Activated T-helper 17 cell treated with anti-CD3 and anti-CD28 coated beads, Interleukin-2, amount 50 U/mL, for 72 hours (primary cell): ENCODE data around the gene ACOXL. TPM values are rescaled to one million over a fixed set of nuclear protein-coding genes. Genes with fewer than 3 reads are reported as not detected.
"Not testable (repeated sequence)": the region's sequence is repeated elsewhere in the genome, so short reads cannot be mapped to it uniquely, and the experiment has no call there.

ENCODE experiments used
- ATAC-seq: fragments of 150-1000 bp; cut with Tn5 transposase; replicated peaks from 2 replicates; pipeline ENCODE4 v1.10.0; 2021; ENCODE audit warnings: mild to moderate bottlenecking, moderate library complexity
- H3K27ac Mint-ChIP-seq: one replicate; pipeline ENCODE4 v1.8.0; 2022; ENCODE audit warnings: mixed read lengths
- H3K27me3 Mint-ChIP-seq: one replicate; pipeline ENCODE4 v1.8.0; 2022; ENCODE audit warnings: mixed read lengths
- H3K36me3 Mint-ChIP-seq: one replicate; pipeline ENCODE4 v1.8.0; 2022; ENCODE audit warnings: low read depth, mild to moderate bottlenecking, mixed read lengths
- H3K4me1 Mint-ChIP-seq: one replicate; pipeline ENCODE4 v1.8.0; 2022; ENCODE audit warnings: mixed read lengths
- H3K4me3 Mint-ChIP-seq: one replicate; pipeline ENCODE4 v1.8.0; 2022; ENCODE audit warnings: mild to moderate bottlenecking, mixed read lengths
- H3K9me3 Mint-ChIP-seq: one replicate; pipeline ENCODE4 v1.8.0; 2022; ENCODE audit warnings: mixed read lengths
- total RNA-seq, 2 donors: library from RNA; stranded (reverse); gene quantifications; one replicate each; pipeline ENCODE4 v1.2.3, GENCODE V29; 2022

Gene ACOXL
- total RNA-seq, 2 donors from 2014 or later, result 0.34 TPM; not detected in 1

- Mint-ChIP-seq H3K4me1 (peaks cover 15% of the 10 kb centered on the region), H3K27me3 (peaks cover 27% of the 10 kb centered on the region), H3K36me3 (no peaks in the 10 kb centered on the region), H3K9me3 (peaks cover 3% of the 10 kb centered on the region), H3K27ac (no peak overlapping the region), H3K4me3 (no peak overlapping the region)
- ATAC-seq, result no peak
Observed at GRCh38 chr2:111055735-111056134, 323.4 kb downstream of the ACOXL start.

GRCh38 chr2:111057045-111057444 is 324.7 kb downstream of the ACOXL start:
- peaks cover 5% of the 10 kb centered on the region for H3K9me3 Mint-ChIP-seq
- peaks cover 33% of the 10 kb centered on the region for H3K27me3 Mint-ChIP-seq
- no peaks in the 10 kb centered on the region for H3K36me3 Mint-ChIP-seq
- H3K4me1 Mint-ChIP-seq, result peaks cover 9% of the 10 kb centered on the region
- no peak for ATAC-seq
- no peak overlapping the region for H3K4me3 Mint-ChIP-seq
- H3K27ac Mint-ChIP-seq, result no peak overlapping the region

- peaks cover 30% of the 10 kb centered on the region for H3K27me3 Mint-ChIP-seq
- ATAC-seq, result no peak
- no peak overlapping the region for H3K27ac Mint-ChIP-seq
- peaks cover 9% of the 10 kb centered on the region for H3K4me1 Mint-ChIP-seq
- H3K36me3 Mint-ChIP-seq, result no peaks in the 10 kb centered on the region
- no peak overlapping the region for H3K4me3 Mint-ChIP-seq
- H3K9me3 Mint-ChIP-seq, result peaks cover 5% of the 10 kb centered on the region
Observed at GRCh38 chr2:111057721-111058120, 325.3 kb downstream of the ACOXL start.

GRCh38 chr2:111058264-111058663 is 325.9 kb downstream of the ACOXL start:
- Mint-ChIP-seq H3K36me3 (no peaks in the 10 kb centered on the region), H3K4me3 (no peak overlapping the region), H3K27me3 (peaks cover 25% of the 10 kb centered on the region), H3K27ac (no peak overlapping the region), H3K4me1 (peaks cover 9% of the 10 kb centered on the region), H3K9me3 (peaks cover 5% of the 10 kb centered on the region)
- no peak for ATAC-seq

- Mint-ChIP-seq H3K36me3 (no peaks in the 10 kb centered on the region), H3K27ac (no peak overlapping the region), H3K4me3 (no peak overlapping the region), H3K9me3 (peaks cover 5% of the 10 kb centered on the region), H3K4me1 (peaks cover 3% of the 10 kb centered on the region), H3K27me3 (peaks cover 16% of the 10 kb centered on the region)
- no peak for ATAC-seq
Observed at GRCh38 chr2:111061191-111061590, 328.8 kb downstream of the ACOXL start.

GRCh38 chr2:111062417-111062816 is 330.0 kb downstream of the ACOXL start:
- no peak for ATAC-seq
- Mint-ChIP-seq H3K4me1 (peaks cover 6% of the 10 kb centered on the region), H3K27me3 (peaks cover 17% of the 10 kb centered on the region), H3K27ac (no peak overlapping the region), H3K9me3 (peaks cover 5% of the 10 kb centered on the region), H3K36me3 (no peaks in the 10 kb centered on the region), H3K4me3 (no peak overlapping the region)

GRCh38 chr2:111066062-111066593 is 333.8 kb downstream of the ACOXL start:
- Mint-ChIP-seq H3K36me3 (no peaks in the 10 kb centered on the region), H3K4me3 (no peak overlapping the region), H3K27ac (no peak overlapping the region), H3K9me3 (no peaks in the 10 kb centered on the region), H3K27me3 (peaks cover 10% of the 10 kb centered on the region), H3K4me1 (peaks cover 6% of the 10 kb centered on the region)
- ATAC-seq, result no peak

- H3K27ac Mint-ChIP-seq, result no peak overlapping the region
- H3K27me3 Mint-ChIP-seq, result peaks cover 11% of the 10 kb centered on the region
- peaks cover 6% of the 10 kb centered on the region for H3K4me1 Mint-ChIP-seq
- no peaks in the 10 kb centered on the region for H3K9me3 Mint-ChIP-seq
- no peaks in the 10 kb centered on the region for H3K36me3 Mint-ChIP-seq
- no peak for ATAC-seq
- no peak overlapping the region for H3K4me3 Mint-ChIP-seq
Observed at GRCh38 chr2:111068435-111069058, 336.2 kb downstream of the ACOXL start.

GRCh38 chr2:111069722-111070121 is 337.3 kb downstream of the ACOXL start:
- peaks cover 6% of the 10 kb centered on the region for H3K4me1 Mint-ChIP-seq
- H3K27me3 Mint-ChIP-seq, result peaks cover 7% of the 10 kb centered on the region
- H3K9me3 Mint-ChIP-seq, result no peaks in the 10 kb centered on the region
- H3K27ac Mint-ChIP-seq, result no peak overlapping the region
- H3K36me3 Mint-ChIP-seq, result no peaks in the 10 kb centered on the region
- no peak for ATAC-seq
- no peak overlapping the region for H3K4me3 Mint-ChIP-seq

- Mint-ChIP-seq H3K36me3 (no peaks in the 10 kb centered on the region), H3K4me3 (no peak overlapping the region), H3K27ac (no peak overlapping the region), H3K9me3 (peaks cover 9% of the 10 kb centered on the region), H3K4me1 (no peaks in the 10 kb centered on the region), H3K27me3 (peaks cover 16% of the 10 kb centered on the region)
- ATAC-seq, result no peak
Observed at GRCh38 chr2:111071600-111072171, 339.3 kb downstream of the ACOXL start.

- Mint-ChIP-seq H3K27ac (no peak overlapping the region), H3K36me3 (no peaks in the 10 kb centered on the region), H3K27me3 (peaks cover 18% of the 10 kb centered on the region), H3K4me3 (no peak overlapping the region), H3K4me1 (no peaks in the 10 kb centered on the region), H3K9me3 (peaks cover 12% of the 10 kb centered on the region)
- no peak for ATAC-seq
Observed at GRCh38 chr2:111072220-111072871, 340.0 kb downstream of the ACOXL start.

- H3K27ac Mint-ChIP-seq, ATAC-seq, H3K9me3 Mint-ChIP-seq, H3K36me3 Mint-ChIP-seq, H3K4me1 Mint-ChIP-seq, H3K4me3 Mint-ChIP-seq: not testable (repeated sequence)
- H3K27me3 Mint-ChIP-seq, result peaks cover 73% of the 10 kb centered on the region
Observed at GRCh38 chr2:111082659-111083058, 350.3 kb downstream of the ACOXL start.

GRCh38 chr2:111091811-111092211 is 359.4 kb downstream of the ACOXL start:
- ATAC-seq, result peak; percentile 97
- H3K27me3 Mint-ChIP-seq, result peaks cover 43% of the 10 kb centered on the region
- H3K4me3 Mint-ChIP-seq, result peak overlapping the region; percentile 35
- H3K9me3 Mint-ChIP-seq, result no peaks in the 10 kb centered on the region
- peak overlapping the region; percentile 62 for H3K27ac Mint-ChIP-seq
- H3K36me3 Mint-ChIP-seq, result no peaks in the 10 kb centered on the region
- peaks cover 9% of the 10 kb centered on the region for H3K4me1 Mint-ChIP-seq

GRCh38 chr2:111094691-111095090 is 362.3 kb downstream of the ACOXL start:
- Mint-ChIP-seq H3K9me3 (no peaks in the 10 kb centered on the region), H3K27ac (no peak overlapping the region), H3K27me3 (peaks cover 35% of the 10 kb centered on the region), H3K36me3 (no peaks in the 10 kb centered on the region), H3K4me3 (no peak overlapping the region), H3K4me1 (peaks cover 9% of the 10 kb centered on the region)
- ATAC-seq, result no peak

GRCh38 chr2:111095434-111095833 is 363.1 kb downstream of the ACOXL start:
- Mint-ChIP-seq H3K9me3 (no peaks in the 10 kb centered on the region), H3K36me3 (no peaks in the 10 kb centered on the region), H3K4me1 (peaks cover 11% of the 10 kb centered on the region), H3K27ac (no peak overlapping the region), H3K4me3 (no peak overlapping the region), H3K27me3 (peaks cover 28% of the 10 kb centered on the region)
- no peak for ATAC-seq
